NCI-H2107 (cell line): ENCODE measurements around the gene FARP2.

ENCODE experiments used
- DNase-seq: peaks from one replicate; lab custom pipeline; 2025; lab: John Stamatoyannopoulos, UW

The FARP2 gene

GRCh38 chr2:241532733-241533601, 176.9 kb downstream of the FARP2 start:
- DNase-seq: no peak

- DNase-seq: no peak
These were observed 178.2 kb downstream of the FARP2 start for GRCh38 chr2:241534293-241534692.

GRCh38 chr2:241534701-241535375, 178.8 kb downstream of the FARP2 start:
- DNase-seq: no peak

GRCh38 chr2:241535871-241536655, 180.0 kb downstream of the FARP2 start:
- no peak for DNase-seq

- DNase-seq: no peak
These were observed 182.9 kb downstream of the FARP2 start for GRCh38 chr2:241538838-241539615.

- no peak for DNase-seq
These were observed 183.7 kb downstream of the FARP2 start for GRCh38 chr2:241539616-241540374.

GRCh38 chr2:241540401-241540770, 184.3 kb downstream of the FARP2 start:
- DNase-seq: no peak

GRCh38 chr2:241540771-241541561, 184.9 kb downstream of the FARP2 start:
- peak; percentile 29 for DNase-seq

GRCh38 chr2:241541564-241542277, 185.6 kb downstream of the FARP2 start:
- DNase-seq: no peak

GRCh38 chr2:241542278-241542605, 186.2 kb downstream of the FARP2 start:
- no peak for DNase-seq
